ENCODE measurements around the gene SLC22A2. TPM values are rescaled to one million over a fixed set of nuclear protein-coding genes. Genes with fewer than 3 reads are reported as not detected.

The SLC22A2 gene
- total RNA-seq, 1 donor from 2014 or later, result not detected

- Mint-ChIP-seq H3K27ac (ENCODE audit: unreplicated experiment) (no peak overlapping the region), H3K4me1 (ENCODE audit: unreplicated experiment) (no peaks in the 10 kb centered on the region), H3K27me3 (ENCODE audit: unreplicated experiment) (peaks cover 3% of the 10 kb centered on the region), H3K4me3 (ENCODE audit: unreplicated experiment) (no peak overlapping the region), H3K9me3 (ENCODE audit: unreplicated experiment) (no peaks in the 10 kb centered on the region), H3K36me3 (ENCODE audit: unreplicated experiment) (no peaks in the 10 kb centered on the region)
- no peak for TF ChIP-seq CTCF (IDR thresholded peaks at IDR 0.05)
- no peak for DNase-seq (ENCODE audit: extremely low spot score, unreplicated experiment)
These were observed 11.2 kb upstream of the SLC22A2 start for GRCh38 chr6:160269771-160270170.

- Mint-ChIP-seq H3K27ac (ENCODE audit: unreplicated experiment) (no peak overlapping the region), H3K36me3 (ENCODE audit: unreplicated experiment) (no peaks in the 10 kb centered on the region), H3K4me3 (ENCODE audit: unreplicated experiment) (no peak overlapping the region), H3K27me3 (ENCODE audit: unreplicated experiment) (peaks cover 3% of the 10 kb centered on the region), H3K9me3 (ENCODE audit: unreplicated experiment) (no peaks in the 10 kb centered on the region), H3K4me1 (ENCODE audit: unreplicated experiment) (no peaks in the 10 kb centered on the region)
- DNase-seq (ENCODE audit: extremely low spot score, unreplicated experiment), result no peak
- TF ChIP-seq CTCF (IDR thresholded peaks at IDR 0.05), result no peak
These were observed 10.5 kb upstream of the SLC22A2 start for GRCh38 chr6:160269023-160269521.

- Mint-ChIP-seq H3K4me1 (ENCODE audit: unreplicated experiment) (no peaks in the 10 kb centered on the region), H3K4me3 (ENCODE audit: unreplicated experiment) (no peak overlapping the region), H3K27ac (ENCODE audit: unreplicated experiment) (no peak overlapping the region), H3K36me3 (ENCODE audit: unreplicated experiment) (no peaks in the 10 kb centered on the region), H3K27me3 (ENCODE audit: unreplicated experiment) (peaks cover 3% of the 10 kb centered on the region), H3K9me3 (ENCODE audit: unreplicated experiment) (no peaks in the 10 kb centered on the region)
- DNase-seq (ENCODE audit: extremely low spot score, unreplicated experiment), result no peak
- no peak for TF ChIP-seq CTCF (IDR thresholded peaks at IDR 0.05)
These were observed 8.5 kb upstream of the SLC22A2 start for GRCh38 chr6:160267102-160267501.

GRCh38 chr6:160265869-160266476, 7.4 kb upstream of the SLC22A2 start:
- no peaks in the 10 kb centered on the region for H3K36me3 Mint-ChIP-seq (ENCODE audit: unreplicated experiment)
- no peak for TF ChIP-seq CTCF (IDR thresholded peaks at IDR 0.05)
- H3K27me3 Mint-ChIP-seq (ENCODE audit: unreplicated experiment), result no peaks in the 10 kb centered on the region
- no peaks in the 10 kb centered on the region for H3K9me3 Mint-ChIP-seq (ENCODE audit: unreplicated experiment)
- H3K27ac Mint-ChIP-seq (ENCODE audit: unreplicated experiment), result no peak overlapping the region
- no peak overlapping the region for H3K4me3 Mint-ChIP-seq (ENCODE audit: unreplicated experiment)
- H3K4me1 Mint-ChIP-seq (ENCODE audit: unreplicated experiment), result no peaks in the 10 kb centered on the region
- DNase-seq (ENCODE audit: extremely low spot score, unreplicated experiment), result no peak

GRCh38 chr6:160264061-160264612, 5.5 kb upstream of the SLC22A2 start:
- H3K27me3 Mint-ChIP-seq (ENCODE audit: unreplicated experiment), result no peaks in the 10 kb centered on the region
- H3K36me3 Mint-ChIP-seq (ENCODE audit: unreplicated experiment), result no peaks in the 10 kb centered on the region
- H3K4me1 Mint-ChIP-seq (ENCODE audit: unreplicated experiment), result no peaks in the 10 kb centered on the region
- TF ChIP-seq CTCF (IDR thresholded peaks at IDR 0.05), result no peak
- DNase-seq (ENCODE audit: extremely low spot score, unreplicated experiment), result no peak
- no peak overlapping the region for H3K27ac Mint-ChIP-seq (ENCODE audit: unreplicated experiment)
- no peak overlapping the region for H3K4me3 Mint-ChIP-seq (ENCODE audit: unreplicated experiment)
- no peaks in the 10 kb centered on the region for H3K9me3 Mint-ChIP-seq (ENCODE audit: unreplicated experiment)

Measured in osteocyte (in vitro differentiated cells).